GDM1 (cell line): Measurements from ENCODE around the gene COBL.

Experiments
- DNase-seq: peaks from one replicate; lab custom pipeline; 2025; lab: John Stamatoyannopoulos, UW

Gene COBL

GRCh38 chr7:51275532-51275931 is 41.1 kb downstream of the COBL start:
- no peak for DNase-seq

GRCh38 chr7:51274955-51275354 is 41.7 kb downstream of the COBL start:
- no peak for DNase-seq

GRCh38 chr7:51274001-51274400 is 42.6 kb downstream of the COBL start:
- no peak for DNase-seq

- no peak for DNase-seq
Measured at GRCh38 chr7:51273360-51273759, 43.2 kb downstream of the COBL start.

GRCh38 chr7:51270965-51271364 is 45.6 kb downstream of the COBL start:
- DNase-seq: no peak

- DNase-seq: no peak
Measured at GRCh38 chr7:51269911-51270310, 46.7 kb downstream of the COBL start.

- no peak for DNase-seq
Measured at GRCh38 chr7:51269321-51269720, 47.3 kb downstream of the COBL start.

- DNase-seq: no peak
Measured at GRCh38 chr7:51268859-51269258, 47.8 kb downstream of the COBL start.

GRCh38 chr7:51267169-51267568 is 49.4 kb downstream of the COBL start:
- DNase-seq: no peak

- DNase-seq: no peak
Measured at GRCh38 chr7:51265066-51265907, 51.3 kb downstream of the COBL start.

- no peak for DNase-seq
Measured at GRCh38 chr7:51263631-51264484, 52.8 kb downstream of the COBL start.

- no peak for DNase-seq
Measured at GRCh38 chr7:51262796-51263531, 53.6 kb downstream of the COBL start.

- no peak for DNase-seq
Measured at GRCh38 chr7:51261950-51262795, 54.4 kb downstream of the COBL start.

GRCh38 chr7:51261117-51261835 is 55.3 kb downstream of the COBL start:
- DNase-seq: no peak

- DNase-seq: no peak
Measured at GRCh38 chr7:51260516-51260915, 56.1 kb downstream of the COBL start.

GRCh38 chr7:51259766-51260165 is 56.8 kb downstream of the COBL start:
- DNase-seq: no peak

GRCh38 chr7:51256916-51257315 is 59.7 kb downstream of the COBL start:
- DNase-seq: no peak

- no peak for DNase-seq
Measured at GRCh38 chr7:51256209-51256781, 60.3 kb downstream of the COBL start.

GRCh38 chr7:51255536-51256208 is 60.9 kb downstream of the COBL start:
- no peak for DNase-seq

GRCh38 chr7:51255036-51255435 is 61.6 kb downstream of the COBL start:
- DNase-seq: no peak
